HG03108 (cell line): ENCODE data around the gene ALOX15.
"Not testable (repeated sequence)": the region's sequence is repeated elsewhere in the genome, so short reads cannot be mapped to it uniquely, and the experiment has no call there.

ENCODE experiments used
- ATAC-seq: cut with Tn5 transposase; IDR thresholded peaks from one replicate; pipeline ENCODE4 v1.9.1; 2021; ENCODE audit warnings: moderate library complexity; ENCODE audit not compliant: unreplicated experiment

The ALOX15 gene

DNA sequence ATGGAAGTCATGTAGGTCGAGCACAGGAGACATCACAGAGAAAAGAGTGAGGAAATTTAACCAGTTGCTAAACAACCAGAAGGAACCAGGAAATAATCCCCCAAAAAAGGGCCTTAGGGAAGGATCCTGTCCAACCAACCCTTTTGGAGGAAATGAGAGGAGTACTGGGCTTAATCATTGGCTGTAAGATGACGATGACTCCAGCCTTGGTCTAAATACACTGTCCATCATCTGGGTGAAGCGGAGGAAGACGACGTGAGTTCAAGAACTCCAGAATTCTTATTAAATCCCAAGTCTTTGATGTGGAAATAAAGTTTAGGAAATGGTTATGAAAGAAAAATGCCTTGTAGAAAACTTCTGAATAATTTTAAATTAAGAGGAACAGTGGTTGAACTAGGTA, 11.5 kb upstream of the ALOX15 start:
- ATAC-seq: no peak

DNA sequence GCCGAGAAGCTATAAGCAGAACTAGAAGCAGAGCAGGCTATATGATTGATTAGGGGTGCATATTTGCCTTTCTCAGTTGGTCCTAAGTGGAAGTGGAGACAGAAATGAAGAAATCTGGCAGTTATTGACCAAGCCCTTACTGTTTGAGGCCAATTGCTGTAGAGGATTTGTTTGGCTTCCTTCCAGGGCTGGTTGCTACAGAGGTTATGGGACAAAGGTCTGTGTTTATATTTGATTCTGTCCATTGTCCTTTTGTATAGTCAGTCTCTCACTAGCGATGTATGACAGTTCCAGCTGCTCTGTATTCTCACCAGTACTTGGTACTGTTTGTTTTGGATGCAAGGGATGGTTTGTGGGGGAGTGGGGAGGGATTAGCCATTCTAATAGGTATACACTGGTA, 7.3 kb upstream of the ALOX15 start:
- no peak for ATAC-seq

DNA sequence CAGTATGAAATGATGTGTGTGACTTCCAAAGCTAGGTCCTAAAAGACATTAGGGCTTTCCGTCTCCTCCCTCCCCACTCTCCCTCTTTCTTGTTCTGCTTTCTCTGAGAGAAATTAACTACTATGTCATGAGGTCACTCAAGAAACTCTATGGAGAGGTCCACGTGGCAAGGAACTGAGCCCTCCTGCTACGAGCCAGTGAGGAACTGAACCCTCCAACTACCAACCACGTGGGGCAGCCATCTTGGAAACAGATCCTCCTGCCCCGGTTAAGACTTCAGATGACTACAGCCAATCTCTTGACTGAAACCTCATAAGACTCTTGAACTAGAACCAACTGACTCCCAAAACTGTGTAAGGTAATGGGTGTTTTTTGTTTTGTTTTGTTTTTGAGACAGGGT, 4.2 kb upstream of the ALOX15 start:
- ATAC-seq: no peak

DNA sequence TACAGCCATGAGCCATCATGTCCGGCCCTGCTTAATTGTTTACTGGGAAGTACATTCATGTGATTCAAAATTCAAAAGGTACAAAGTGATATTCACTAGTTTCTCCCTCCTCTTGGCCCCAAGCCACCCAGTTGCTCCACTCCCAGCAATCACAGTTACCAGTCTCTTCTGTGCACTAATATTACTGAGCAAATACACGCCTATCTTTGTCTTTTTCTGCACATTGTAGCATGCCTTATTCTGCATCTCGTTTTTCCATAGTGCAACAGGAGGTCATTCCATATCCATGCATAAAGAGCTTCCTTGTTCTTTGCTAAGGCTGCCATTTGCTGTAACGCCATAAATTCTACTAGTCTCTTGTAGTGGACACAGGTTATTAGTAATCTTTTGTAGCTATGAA, 2.2 kb upstream of the ALOX15 start:
- ATAC-seq: no peak

DNA sequence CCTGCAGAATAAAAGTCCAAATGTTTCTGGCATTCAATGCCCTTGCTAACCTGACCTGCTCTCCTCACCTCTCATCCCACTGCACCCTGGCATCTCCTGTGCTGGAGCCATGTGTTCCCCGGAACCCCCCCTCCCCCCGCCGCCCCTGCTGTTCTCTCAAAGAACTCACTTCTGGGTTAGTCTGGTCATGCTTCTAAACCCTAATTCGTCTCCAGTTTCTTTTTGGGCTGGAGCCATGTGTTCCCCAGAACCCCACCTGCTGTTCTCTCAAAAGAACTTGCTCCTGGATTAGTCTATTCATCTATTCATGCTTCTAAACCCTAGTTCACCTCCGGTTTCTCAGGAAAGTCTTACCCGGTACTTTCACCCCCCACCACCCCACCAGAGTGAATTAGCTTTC, 808 bp upstream of the ALOX15 start:
- no peak for ATAC-seq

DNA sequence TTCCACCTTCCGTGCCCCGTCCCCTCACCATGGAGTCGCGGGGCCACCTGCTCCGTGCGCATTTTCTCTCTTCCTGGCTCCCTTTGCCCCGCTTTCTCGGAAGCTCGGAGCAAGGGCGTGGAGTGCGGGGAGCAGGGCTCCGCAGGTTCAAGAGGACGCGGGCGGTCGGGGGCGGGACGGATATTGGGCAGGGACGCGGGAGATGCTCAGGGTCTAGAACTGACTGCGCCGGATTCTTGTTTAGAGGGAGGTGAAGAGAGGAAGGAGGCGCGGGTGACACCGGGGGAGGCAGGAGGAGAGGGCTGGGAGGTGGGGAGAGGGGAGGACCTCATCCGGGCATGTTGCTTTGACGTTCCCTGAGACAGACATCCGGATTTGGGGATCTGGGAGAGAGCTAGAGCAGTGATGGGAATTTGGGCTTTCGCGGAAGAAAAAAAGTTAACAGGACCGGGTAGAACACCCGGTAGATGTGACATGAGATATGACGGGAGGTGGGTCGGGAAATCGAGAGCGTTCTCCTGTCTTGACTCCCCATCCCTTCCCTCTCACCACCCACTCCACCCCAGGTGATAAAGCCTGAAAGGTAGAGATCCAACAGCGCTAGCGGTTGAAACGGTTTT, 799 bp downstream of the ALOX15 start:
- ATAC-seq: not testable (repeated sequence)

DNA sequence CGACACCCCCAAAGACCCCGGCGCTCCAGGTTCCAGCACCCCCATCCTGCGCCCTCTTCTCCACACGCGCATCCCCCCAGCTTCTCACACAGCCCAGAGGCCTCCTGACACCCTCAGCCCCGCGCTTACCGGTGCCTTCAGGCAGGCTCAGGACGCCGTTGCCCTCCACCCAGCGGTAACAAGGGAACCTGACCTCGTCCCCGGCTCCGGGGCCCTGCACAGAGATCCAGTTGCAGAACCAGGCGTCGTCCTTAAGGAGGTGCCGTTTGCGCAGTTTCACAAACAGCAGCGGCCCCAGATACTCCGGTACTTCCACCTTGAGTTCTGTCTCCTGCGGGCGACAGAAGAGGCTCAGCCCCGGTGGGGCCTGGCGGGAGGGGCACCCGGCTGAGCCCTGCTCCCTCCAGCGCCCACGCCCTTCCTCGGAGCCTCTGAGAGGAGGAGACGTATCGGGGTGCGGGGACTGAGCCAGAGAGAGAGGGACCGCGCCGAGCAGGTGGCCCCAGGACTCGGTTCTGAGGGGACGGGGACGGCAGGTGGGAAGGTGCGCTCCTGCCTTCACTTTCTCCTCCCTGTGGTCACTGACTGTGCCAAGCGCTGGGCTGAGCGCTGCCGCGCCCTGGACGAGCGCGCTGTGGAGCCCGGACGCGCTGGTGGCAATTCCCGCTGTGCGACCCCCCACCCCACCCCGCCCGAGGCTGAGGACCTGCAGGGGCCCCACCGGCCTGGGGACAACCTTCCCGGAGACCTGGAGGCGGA, 2.0 kb downstream of the ALOX15 start:
- ATAC-seq: not testable (repeated sequence)

DNA sequence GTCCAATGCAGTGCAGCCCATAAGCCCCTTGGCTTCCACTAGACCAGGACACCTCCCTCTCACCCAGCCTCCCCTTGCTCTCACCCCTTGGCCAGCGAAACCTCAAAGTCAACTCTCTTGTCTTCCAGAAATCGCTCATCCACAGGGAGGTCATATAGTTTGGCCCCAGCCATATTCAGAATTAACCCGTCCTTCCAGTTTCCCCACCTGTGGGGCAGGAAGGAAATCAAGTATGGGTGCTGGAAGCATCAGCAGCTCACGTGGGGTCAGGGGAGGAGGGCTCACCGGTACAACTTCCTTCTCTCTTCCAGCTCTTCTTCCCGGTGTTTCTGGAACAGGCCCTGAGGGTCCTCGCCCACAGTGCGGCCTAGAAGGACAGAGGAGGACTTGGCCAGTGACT, 2.7 kb downstream of the ALOX15 start:
- ATAC-seq: not testable (repeated sequence)

DNA sequence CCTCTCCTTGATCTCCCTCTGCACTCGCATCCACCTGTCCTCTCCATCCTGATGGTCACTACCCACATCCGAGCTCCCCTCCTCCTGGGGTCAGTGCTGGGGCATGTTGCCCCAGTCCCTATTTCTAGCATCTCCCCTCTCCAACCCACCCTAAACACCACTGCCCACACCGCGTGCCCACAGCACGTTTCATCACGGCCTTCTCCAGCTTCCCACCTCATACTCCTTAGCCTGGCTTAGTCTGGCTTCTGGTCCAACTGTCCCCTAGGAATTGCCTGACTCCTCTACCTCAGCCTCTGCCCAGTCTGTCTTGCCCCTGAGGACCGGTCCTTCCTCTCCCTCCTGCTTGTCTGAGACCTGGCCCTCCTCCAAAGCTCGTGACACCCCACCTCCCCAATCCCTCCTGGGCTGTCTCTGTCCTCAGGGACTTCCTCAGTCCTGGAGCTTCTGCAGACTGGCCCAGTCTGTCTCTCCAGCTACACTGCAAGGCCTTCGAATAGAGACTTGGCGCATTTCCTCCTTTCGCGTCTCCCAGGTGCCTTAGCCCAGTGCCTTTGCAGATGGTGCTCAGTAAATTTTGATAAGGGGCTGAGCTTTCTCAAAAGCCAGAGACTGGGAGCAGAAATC, 4.9 kb downstream of the ALOX15 start:
- ATAC-seq: no peak

DNA sequence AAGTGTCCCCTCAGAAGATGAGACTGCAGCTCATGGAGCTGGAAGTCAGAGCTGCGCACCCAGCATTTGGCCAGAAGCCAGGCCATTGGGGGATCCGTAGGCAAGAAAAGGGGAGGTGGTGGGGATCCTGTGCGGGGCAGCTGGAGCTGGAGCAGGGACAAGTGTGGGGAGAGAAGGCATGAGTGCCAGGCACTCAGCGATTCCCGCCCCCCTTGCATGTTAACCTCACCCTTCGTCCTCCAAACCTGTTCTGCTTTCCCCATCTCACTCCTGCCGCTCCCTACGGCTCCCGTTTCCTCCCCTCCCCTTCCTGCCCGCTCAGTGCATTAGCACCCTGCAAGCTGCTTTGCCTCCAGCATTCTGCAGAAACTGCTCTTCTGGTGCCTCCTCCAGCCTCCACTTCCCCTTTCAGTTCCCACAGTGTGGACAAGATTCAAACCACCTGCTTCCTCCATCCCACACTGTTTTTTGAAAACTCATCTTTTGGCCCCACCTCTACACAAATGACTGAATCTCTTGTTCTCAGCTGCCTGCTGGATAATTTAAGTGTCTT, 5.6 kb downstream of the ALOX15 start:
- ATAC-seq: peak; percentile 47

DNA sequence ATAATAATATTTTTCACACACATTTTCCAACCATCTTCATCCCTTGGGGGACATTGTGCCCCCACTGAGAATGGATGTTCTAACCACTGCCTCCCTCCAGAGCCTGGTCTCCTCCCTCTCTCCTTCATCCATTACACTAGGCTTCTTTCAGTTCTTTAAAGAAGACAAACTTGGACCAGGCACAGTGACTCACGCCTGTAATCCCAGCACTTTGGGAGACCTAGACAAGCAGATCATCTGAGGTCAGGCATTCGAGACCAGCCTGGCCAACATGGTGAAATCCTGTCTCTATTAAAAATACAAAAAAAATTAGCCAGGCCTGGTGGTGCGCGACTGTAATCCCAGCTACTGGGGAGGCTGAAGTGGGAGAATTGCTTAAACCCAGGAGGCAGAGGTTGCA, 6.5 kb downstream of the ALOX15 start:
- no peak for ATAC-seq

DNA sequence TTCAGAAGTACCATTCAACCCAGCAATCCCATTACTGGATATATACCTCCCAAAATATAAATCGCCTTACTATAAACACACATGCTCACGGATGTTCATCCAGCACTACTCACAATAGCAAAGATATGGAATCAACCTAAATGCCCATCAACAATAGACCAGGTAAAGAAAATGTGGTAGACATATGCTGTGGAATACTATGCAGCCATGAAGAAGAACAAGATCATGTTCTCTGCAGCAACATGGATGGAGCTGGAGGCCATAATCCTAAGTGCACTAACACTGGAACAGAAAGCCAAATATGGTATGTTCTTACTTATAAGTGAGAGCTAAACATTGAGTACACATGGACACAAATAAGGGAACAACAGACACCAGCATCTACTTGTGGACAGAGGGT, 7.8 kb downstream of the ALOX15 start:
- no peak for ATAC-seq

DNA sequence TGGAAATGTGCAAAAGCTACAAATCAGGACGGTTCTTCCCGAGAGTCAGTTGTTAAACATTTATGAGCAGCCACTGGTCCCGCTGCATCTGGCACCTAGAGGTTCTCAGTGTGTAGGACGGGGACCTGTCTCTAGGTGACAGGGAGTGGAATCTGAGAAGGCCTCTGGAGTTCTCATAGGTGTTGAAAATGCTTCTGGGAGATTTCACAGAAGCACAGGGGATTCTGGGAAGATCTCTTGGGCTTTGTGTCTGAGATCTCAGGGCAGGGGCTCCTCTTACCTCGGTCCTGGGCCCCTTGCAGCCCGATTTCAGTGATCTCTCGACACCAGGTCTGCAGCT, 8.9 kb downstream of the ALOX15 start:
- no peak for ATAC-seq

DNA sequence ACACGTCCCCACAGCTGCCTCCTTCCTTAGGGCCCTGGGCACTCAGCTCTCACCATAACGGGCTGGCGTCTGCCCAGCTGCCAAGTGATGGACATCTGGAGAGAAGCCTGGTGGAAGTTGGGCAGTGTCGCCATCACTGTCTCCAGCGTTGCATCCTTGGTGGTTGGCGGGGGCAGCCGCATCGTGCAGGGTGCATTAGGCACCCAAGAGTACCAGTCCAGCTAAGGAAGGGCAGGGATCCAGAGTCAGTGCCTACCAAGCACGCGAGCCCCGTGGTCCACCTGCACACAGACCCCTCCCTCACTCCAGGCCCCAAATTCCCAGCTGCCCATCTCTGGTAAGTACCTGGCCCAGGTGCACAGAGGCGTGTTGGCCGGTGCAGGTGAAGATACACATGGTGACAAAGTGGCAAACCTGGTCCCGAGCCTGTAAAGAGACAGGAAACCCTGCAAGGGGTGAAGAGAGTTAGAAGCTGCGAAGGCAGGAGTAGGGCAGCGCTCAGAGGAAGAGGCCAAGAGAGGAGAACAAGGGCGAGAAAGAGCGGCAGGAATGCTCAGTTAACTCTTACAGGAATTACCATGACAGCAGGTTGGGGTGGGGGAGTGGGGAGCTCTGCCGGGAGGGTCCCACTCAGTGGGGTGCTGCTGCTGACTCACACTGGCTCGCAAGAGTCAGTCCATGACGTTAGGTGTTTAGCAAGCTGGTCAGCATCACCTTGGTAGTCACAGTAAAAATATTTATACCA, 9.5 kb downstream of the ALOX15 start:
- no peak for ATAC-seq

DNA sequence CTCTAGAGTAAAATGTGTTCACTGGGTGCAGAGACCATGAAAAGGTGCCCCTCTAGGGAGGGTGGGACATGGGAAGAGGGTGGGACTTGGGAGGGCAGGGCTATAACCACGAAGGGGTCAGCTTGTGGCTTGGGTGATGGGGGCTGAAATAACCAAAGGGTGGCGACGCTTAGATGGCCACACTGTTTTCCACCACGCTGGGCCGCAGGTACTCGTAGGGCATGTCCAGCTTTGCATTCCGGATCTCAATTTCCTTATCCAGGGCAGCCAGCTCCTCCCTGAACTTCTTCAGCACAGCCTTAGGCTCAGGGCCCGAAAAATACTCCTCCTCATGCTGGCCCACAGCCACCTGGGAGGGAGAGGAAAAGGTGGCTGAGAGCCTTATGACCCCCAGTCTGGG, 10.0 kb downstream of the ALOX15 start:
- no peak for ATAC-seq

DNA sequence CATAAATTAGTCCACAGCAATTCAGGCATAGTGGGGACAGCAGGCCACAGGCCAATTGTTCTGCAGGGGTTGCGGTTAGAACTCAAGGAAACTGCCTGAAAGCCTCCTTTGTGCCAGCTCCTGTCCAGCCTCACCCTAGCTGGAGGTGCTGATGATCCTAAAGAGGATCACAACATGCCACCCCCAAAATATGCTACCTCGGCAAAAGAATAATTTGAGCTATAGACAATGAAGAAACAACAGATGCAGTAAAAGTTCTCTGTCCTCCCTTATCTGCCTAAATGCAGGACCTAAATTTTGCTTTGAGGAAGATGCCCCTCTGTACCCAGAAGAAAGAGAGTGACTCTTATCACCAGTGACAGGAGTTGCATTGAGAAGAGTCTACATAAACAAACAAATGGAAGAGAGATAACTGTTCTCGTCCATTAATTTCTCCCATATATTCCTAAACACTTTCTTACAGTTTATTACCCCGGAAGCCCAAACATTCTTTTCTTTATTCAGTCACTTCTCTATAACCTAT, 14.7 kb downstream of the ALOX15 start:
- no peak for ATAC-seq

DNA sequence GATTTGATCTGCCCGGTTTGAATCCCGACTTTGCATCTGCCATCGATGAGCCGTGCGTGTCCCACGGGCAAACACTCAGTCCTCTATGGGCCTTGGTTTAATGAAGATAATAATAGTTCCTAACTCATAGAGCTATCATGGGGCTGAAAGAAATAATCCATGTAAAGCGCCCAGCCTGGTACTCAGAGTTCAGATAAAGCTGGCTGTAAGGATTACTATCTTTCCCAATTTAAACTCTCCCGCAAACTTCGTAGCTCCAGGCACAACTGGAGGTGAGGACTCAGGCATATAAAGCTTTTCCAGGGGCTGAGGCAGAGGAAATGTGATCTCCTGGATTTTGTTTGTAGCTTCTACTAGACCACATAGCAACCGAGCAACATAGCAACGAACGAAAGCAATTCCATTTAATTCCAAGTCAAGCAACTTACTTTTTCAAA, 16.3 kb downstream of the ALOX15 start:
- ATAC-seq: no peak

DNA sequence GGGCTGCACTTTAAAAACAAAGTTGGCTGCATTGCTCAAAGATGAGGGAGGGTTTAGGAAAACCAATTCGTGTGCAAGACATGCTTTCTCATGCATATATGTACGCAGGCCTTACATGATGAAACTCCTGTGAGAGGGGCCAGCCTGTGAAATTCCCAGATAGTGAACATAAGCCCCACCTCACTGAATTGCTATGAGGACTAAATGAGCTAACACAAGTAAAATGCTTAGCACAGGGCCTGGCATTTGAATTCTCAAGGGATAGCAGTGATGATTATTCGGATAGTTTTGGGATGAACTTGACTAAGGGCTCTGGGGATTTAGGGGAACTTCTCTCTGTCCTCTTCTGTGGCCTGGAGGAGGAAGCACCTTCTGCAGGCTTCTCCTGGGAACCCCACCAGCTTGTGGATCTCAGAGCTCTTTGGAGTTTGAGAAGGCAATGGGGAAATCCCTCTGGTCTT, 17.0 kb downstream of the ALOX15 start:
- ATAC-seq: not testable (repeated sequence)

DNA sequence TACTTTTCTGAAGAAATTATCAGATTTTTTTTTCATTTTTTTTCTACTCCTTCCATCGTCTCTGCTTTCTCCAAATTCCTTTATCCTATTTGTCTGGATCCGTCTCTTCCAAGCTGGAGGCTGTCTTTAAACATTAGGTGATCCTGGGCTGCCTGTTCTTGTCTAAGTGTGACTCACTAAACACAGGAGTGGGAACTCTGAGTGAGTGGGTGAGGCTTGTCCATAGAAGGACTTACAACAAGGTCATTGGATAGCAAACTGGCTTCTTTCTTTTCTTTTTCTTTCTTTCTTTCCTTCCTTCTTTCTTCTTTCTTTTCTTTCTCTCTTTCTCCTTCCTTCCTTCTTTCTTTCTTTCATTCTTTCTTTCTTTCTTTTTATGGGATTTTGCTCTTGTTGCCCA, 18.2 kb downstream of the ALOX15 start:
- ATAC-seq: no peak

DNA sequence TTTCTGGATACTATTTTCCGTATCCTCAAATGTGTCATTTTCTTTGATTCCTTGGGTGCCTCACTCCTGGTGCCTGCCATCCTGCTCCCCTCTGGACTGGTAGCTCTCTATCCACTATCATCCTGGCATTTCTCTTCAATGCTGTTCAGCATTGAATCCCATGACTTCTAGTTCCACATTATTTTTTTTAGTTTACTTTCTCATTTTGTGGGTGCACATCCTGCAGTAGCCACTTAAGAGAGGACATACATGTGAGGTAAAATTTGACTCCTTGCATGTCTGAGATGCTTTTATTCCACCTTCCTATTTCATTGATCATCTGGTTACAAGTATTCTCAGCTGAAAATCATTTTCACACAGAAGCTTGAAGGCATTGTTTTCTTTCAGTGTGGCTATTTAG, 19.1 kb downstream of the ALOX15 start:
- ATAC-seq: no peak

DNA sequence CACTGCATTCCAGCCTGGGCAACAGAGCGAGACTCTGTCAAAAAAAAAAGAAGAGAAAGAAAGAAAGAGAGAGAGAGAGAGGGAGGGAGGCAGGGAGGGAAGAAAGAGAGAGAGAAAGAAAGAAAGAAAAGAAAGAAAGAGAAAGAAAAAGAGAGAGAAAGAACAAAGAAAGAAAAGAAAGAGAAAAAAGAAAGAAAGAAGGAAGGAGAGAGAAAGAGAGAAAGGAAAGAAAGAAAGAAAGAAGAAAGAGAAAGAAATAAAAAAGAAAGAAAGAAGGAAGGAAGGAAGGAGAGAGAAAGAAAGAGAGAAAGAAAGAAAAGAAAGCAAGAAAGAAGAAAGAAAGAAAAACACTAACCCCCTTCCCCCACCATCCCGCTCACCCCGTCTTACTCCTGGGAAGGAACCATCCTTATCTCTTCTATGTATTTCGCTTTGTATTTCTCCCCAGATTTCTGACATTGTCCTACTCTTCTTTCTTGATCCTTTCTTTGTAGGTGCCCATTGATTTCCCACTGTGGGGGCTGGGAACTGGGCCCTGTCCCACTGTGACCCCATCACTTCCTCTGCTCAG, 20.9 kb downstream of the ALOX15 start:
- ATAC-seq: no peak
